Neural crest cell (in vitro differentiated cells): Measurements from ENCODE around the gene ENTPD1. TPM values are rescaled to one million over a fixed set of nuclear protein-coding genes. Genes with fewer than 3 reads are reported as not detected.
"Not testable (repeated sequence)": the region's sequence is repeated elsewhere in the genome, so short reads cannot be mapped to it uniquely, and the experiment has no call there.

Experiments used
- DNase-seq: peaks from one replicate; pipeline ENCODE4 v3.0.0; 2021; ENCODE audit warnings: low read depth, mixed read lengths, low spot score
- H3K27ac Mint-ChIP-seq: one replicate; pipeline ENCODE4 v1.8.0; 2021; ENCODE audit warnings: mild to moderate bottlenecking, mixed read lengths; ENCODE audit not compliant: unreplicated experiment
- H3K27me3 Mint-ChIP-seq: 2 replicates; pipeline ENCODE4 v1.8.0; 2021; ENCODE audit warnings: low read depth, mild to moderate bottlenecking, mixed read lengths
- H3K36me3 Mint-ChIP-seq: 2 replicates; pipeline ENCODE4 v1.8.0; 2021; ENCODE audit warnings: low read depth, mild to moderate bottlenecking, mixed read lengths
- H3K4me1 Mint-ChIP-seq: 2 replicates; pipeline ENCODE4 v1.8.0; 2021; ENCODE audit warnings: mixed read lengths
- H3K4me3 Mint-ChIP-seq: one replicate; pipeline ENCODE4 v1.8.0; 2021; ENCODE audit warnings: mild to moderate bottlenecking, mixed read lengths
- H3K9me3 Mint-ChIP-seq: 2 replicates; pipeline ENCODE4 v1.8.0; 2021; ENCODE audit warnings: mixed read lengths
- total RNA-seq: library from RNA; stranded (reverse); gene quantifications from 2 replicates; pipeline ENCODE4 v1.2.1, GENCODE V29; 2021
- TF ChIP-seq, protein P1 (sequence below): fragments of 200-600 bp; sonication (generic); conservative IDR thresholded peaks from 2 replicates; pipeline ENCODE4 v1.5.0; 2021; ENCODE audit warnings: antibody characterized with exemption, mild to moderate bottlenecking

Gene ENTPD1
- total RNA-seq, 1 donor from 2014 or later = 0.37 TPM

DNA sequence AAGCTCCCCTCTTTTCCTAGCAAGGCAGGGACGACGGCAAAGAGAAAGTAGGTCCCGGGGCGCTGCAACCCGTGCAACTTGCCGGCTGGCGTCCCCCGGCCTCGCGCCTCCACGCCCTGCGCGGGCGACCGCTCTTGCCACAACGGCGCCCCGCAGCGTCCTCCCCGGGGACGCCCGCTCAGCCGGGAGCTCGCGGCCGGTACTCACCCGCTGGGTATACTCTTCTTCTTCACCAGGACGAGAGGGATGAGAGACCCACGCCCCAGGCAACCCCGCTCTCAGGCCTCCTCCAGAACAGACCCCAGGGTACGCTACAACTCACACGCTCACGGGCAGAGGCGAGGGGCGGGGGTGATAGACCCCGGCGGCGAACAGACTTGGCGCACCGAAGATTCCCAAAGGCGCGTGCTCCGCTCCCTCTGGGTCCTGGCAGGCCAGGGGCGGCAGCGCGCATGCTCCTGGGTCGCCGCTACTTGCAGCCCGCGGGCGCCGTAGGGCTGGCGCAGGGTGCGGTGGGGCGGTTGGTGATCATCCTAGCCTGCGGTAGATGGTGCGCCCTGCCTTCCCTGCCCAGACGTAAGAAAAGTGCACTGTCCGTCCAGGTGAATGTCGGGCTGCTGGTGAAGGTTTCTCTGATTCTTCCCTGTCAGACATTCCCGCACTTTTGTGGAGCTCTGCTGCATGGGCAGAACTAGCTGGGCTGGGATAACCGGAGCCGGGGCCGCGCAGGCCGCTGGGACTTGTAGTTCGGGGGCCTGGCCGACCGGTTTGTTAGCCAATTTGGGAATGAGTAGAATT is 151.7 kb downstream of the ENTPD1 start, which contains the start of gene CC2D2B:
CC2D2B (plus strand) TSS at position 520 of the 798 bp plus-strand sequence. CDS start 3,349 bp downstream, outside the sequence.
- Mint-ChIP-seq H3K4me3 (peak within 1 kb of the TSS; percentile 93), H3K4me1 (peaks cover 17% of the 10 kb centered on the region), H3K36me3 (peaks cover 5% of the 10 kb centered on the region), H3K27ac (peak within 1 kb of the TSS; percentile 96), H3K9me3 (no peaks in the 10 kb centered on the region), H3K27me3 (peaks cover 7% of the 10 kb centered on the region)
- TF ChIP-seq, protein P1, sequence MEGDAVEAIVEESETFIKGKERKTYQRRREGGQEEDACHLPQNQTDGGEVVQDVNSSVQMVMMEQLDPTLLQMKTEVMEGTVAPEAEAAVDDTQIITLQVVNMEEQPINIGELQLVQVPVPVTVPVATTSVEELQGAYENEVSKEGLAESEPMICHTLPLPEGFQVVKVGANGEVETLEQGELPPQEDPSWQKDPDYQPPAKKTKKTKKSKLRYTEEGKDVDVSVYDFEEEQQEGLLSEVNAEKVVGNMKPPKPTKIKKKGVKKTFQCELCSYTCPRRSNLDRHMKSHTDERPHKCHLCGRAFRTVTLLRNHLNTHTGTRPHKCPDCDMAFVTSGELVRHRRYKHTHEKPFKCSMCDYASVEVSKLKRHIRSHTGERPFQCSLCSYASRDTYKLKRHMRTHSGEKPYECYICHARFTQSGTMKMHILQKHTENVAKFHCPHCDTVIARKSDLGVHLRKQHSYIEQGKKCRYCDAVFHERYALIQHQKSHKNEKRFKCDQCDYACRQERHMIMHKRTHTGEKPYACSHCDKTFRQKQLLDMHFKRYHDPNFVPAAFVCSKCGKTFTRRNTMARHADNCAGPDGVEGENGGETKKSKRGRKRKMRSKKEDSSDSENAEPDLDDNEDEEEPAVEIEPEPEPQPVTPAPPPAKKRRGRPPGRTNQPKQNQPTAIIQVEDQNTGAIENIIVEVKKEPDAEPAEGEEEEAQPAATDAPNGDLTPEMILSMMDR = no peak
- peak; percentile 82 for DNase-seq

DNA sequence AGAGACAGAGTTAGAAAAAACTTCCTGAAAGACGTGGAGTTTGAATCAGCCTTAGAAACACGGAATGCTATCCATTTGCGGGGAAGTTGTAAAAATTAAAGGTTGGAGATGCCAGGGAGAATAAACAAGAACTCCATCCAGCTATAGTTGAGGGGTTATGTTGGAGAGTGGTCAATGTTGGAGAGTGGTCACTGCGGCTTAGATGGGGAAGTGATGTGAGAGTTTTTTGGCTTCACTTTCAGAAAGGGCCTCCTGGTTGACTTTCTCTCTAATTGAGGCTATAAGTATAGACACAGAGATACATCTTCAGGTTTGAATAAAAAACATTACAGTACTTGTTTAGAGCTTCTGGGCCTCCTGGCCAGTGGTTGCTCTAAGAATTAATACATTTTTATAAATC is 152.5 kb downstream of the ENTPD1 start:
- H3K27me3 Mint-ChIP-seq = peaks cover 7% of the 10 kb centered on the region
- TF ChIP-seq, protein P1 = no peak
- no peak overlapping the region for H3K27ac Mint-ChIP-seq
- no peaks in the 10 kb centered on the region for H3K9me3 Mint-ChIP-seq
- DNase-seq = no peak
- H3K4me1 Mint-ChIP-seq = peaks cover 17% of the 10 kb centered on the region
- peaks cover 5% of the 10 kb centered on the region for H3K36me3 Mint-ChIP-seq
- peak overlapping the region; percentile 41 for H3K4me3 Mint-ChIP-seq

GRCh38 chr10:95909561-95909960 is 153.6 kb downstream of the ENTPD1 start:
- TF ChIP-seq, protein P1 = no peak
- H3K9me3 Mint-ChIP-seq = no peaks in the 10 kb centered on the region
- no peak overlapping the region for H3K4me3 Mint-ChIP-seq
- peaks cover 5% of the 10 kb centered on the region for H3K36me3 Mint-ChIP-seq
- H3K27ac Mint-ChIP-seq = no peak overlapping the region
- no peak for DNase-seq
- peaks cover 17% of the 10 kb centered on the region for H3K4me1 Mint-ChIP-seq
- H3K27me3 Mint-ChIP-seq = peaks cover 8% of the 10 kb centered on the region

GRCh38 chr10:95916039-95916438 is 160.1 kb downstream of the ENTPD1 start:
- H3K4me1 Mint-ChIP-seq, H3K27ac Mint-ChIP-seq, H3K36me3 Mint-ChIP-seq, H3K9me3 Mint-ChIP-seq, DNase-seq, H3K4me3 Mint-ChIP-seq: not testable (repeated sequence)
- H3K27me3 Mint-ChIP-seq = peaks cover 16% of the 10 kb centered on the region

Other genes with a start within 250 kb of the ENTPD1 start
- 15.3 and 15.8 TPM in 2 replicates for gene SORBS1, start 194.8 kb upstream of the ENTPD1 start, total RNA-seq
- 172 and 182 TPM in 2 replicates for gene ALDH18A1, start 99.5 kb upstream of the ENTPD1 start, total RNA-seq
- gene TCTN3, start 62.2 kb upstream of the ENTPD1 start, total RNA-seq = 45.5 and 46.6 TPM in 2 replicates
- 0.47 and 1.0 TPM in 2 replicates for gene CC2D2B, start 151.8 kb downstream of the ENTPD1 start, total RNA-seq